Panc1 (cell line): ENCODE results near the gene CDC25B.

Experiments
- CTCF ChIP-seq: fragments of 450-650 bp; IDR thresholded peaks from 2 replicates; pipeline ENCODE4 v1.5.1; 2017; ENCODE audit warnings: mild to moderate bottlenecking
- SIN3A ChIP-seq: IDR thresholded peaks from 2 replicates; pipeline ENCODE4 v1.6.1; 2012; ENCODE audit warnings: low read depth, mild to moderate bottlenecking, low read length, moderate library complexity, borderline replicate concordance; ENCODE audit not compliant: insufficient read depth
- TCF7L2 ChIP-seq: IDR thresholded peaks from 2 replicates; pipeline ENCODE4 v1.6.1; 2011; ENCODE audit warnings: mild to moderate bottlenecking, low read depth, low read length, inconsistent platforms

GRCh38 chr20:3760655-3761348 is 35.3 kb upstream of the CDC25B start:
- TF ChIP-seq CTCF (no peak), TCF7L2 (no peak), SIN3A (no peak)
